HEK293 (cell line): ENCODE results near the gene ROBO1.

Experiments
- CTCF ChIA-PET: fragments of 350-600 bp; formaldehyde crosslinking; extraction: SDS; loops from one replicate; lab custom pipeline; 2021; ENCODE audit warnings: antibody characterized with exemption; lab: Yijun Ruan, JAX
- POLR2A ChIA-PET: fragments of 300-600 bp; formaldehyde crosslinking; extraction: SDS; loops from one replicate; lab custom pipeline; 2020; ENCODE audit warnings: antibody characterized with exemption, inconsistent platforms; lab: Yijun Ruan, JAX
- H3K27ac ChIP-seq: fragments of 200-500 bp; sonication (Bioruptor generic); 2 replicates; pipeline ENCODE4 v1.5.1; 2014; ENCODE audit warnings: low read depth, low read length, control low read depth, inconsistent platforms; ENCODE audit errors: extremely low read depth
- H3K36me3 ChIP-seq, 2 experiments: fragments of 200-500 bp in 1 of 2; sonication (Bioruptor generic) in 1 of 2; 1 replicate in 1 of 2; 2 replicates in 1 of 2; pipeline ENCODE4 v1.5.1; 2014 to 2017; ENCODE audit warnings: inconsistent platforms in 2 of 2, low read length in 2 of 2; ENCODE audit not compliant: control insufficient read depth in 2 of 2, insufficient read depth in 1 of 2
- H3K4me1 ChIP-seq: fragments of 200-500 bp; sonication (Bioruptor generic); 2 replicates; pipeline ENCODE4 v1.5.1; 2014; ENCODE audit warnings: mild to moderate bottlenecking, low read length, inconsistent platforms; ENCODE audit not compliant: control insufficient read depth, insufficient read depth
- H3K4me3 ChIP-seq: 2 replicates; pipeline ENCODE4 v1.5.1; 2011; ENCODE audit warnings: low read depth, mild to moderate bottlenecking, control low read depth, low read length, moderate library complexity
- H3K9me3 ChIP-seq: fragments of 200-500 bp; sonication (Bioruptor generic); 2 replicates; pipeline ENCODE4 v1.5.1; 2014; ENCODE audit warnings: low read depth, low read length, inconsistent platforms; ENCODE audit not compliant: control insufficient read depth, insufficient read depth
- BCL11A ChIP-seq: fragments of 450-650 bp; formaldehyde crosslinking; IDR thresholded peaks from 2 replicates; pipeline ENCODE4 v1.5.1; 2016; ENCODE audit warnings: low read depth, missing biosample characterization, missing genetic modification characterization
- BCL11B ChIP-seq: fragments of 450-650 bp; formaldehyde crosslinking; IDR thresholded peaks from 2 replicates; pipeline ENCODE4 v1.5.1; 2016; ENCODE audit warnings: low read depth, missing biosample characterization, missing genetic modification characterization
- GFI1B ChIP-seq: fragments of 450-650 bp; formaldehyde crosslinking; IDR thresholded peaks from 2 replicates; pipeline ENCODE4 v1.5.1; 2016; ENCODE audit warnings: missing biosample characterization, missing genetic modification characterization
- KLF16 ChIP-seq: fragments of 450-650 bp; formaldehyde crosslinking; IDR thresholded peaks from 2 replicates; pipeline ENCODE4 v1.5.1; 2017; ENCODE audit warnings: missing biosample characterization, missing genetic modification characterization
- PATZ1 ChIP-seq: fragments of 450-650 bp; formaldehyde crosslinking; IDR thresholded peaks from 2 replicates; pipeline ENCODE4 v1.5.1; 2016; ENCODE audit warnings: missing biosample characterization, missing genetic modification characterization
- SP3 ChIP-seq: fragments of 450-650 bp; formaldehyde crosslinking; IDR thresholded peaks from 2 replicates; pipeline ENCODE4 v1.5.1; 2016; ENCODE audit warnings: missing biosample characterization, missing genetic modification characterization
- TSHZ1 ChIP-seq: fragments of 450-650 bp; formaldehyde crosslinking; IDR thresholded peaks from 2 replicates; pipeline ENCODE4 v1.5.1; 2016; ENCODE audit warnings: missing biosample characterization, missing genetic modification characterization, borderline replicate concordance
- ZBTB17 ChIP-seq: fragments of 450-650 bp; formaldehyde crosslinking; IDR thresholded peaks from 2 replicates; pipeline ENCODE4 v1.5.1; 2016; ENCODE audit warnings: missing biosample characterization, missing genetic modification characterization
- ZFP37 ChIP-seq: fragments of 450-650 bp; formaldehyde crosslinking; IDR thresholded peaks from 2 replicates; pipeline ENCODE4 v1.5.1; 2016; ENCODE audit warnings: missing biosample characterization, missing genetic modification characterization
- ZFP41 ChIP-seq: fragments of 450-650 bp; formaldehyde crosslinking; IDR thresholded peaks from 2 replicates; pipeline ENCODE4 v1.5.1; 2016; ENCODE audit warnings: missing biosample characterization, missing genetic modification characterization, borderline replicate concordance
- ZNF10 ChIP-seq: fragments of 450-650 bp; formaldehyde crosslinking; IDR thresholded peaks from 2 replicates; pipeline ENCODE4 v1.5.1; 2017; ENCODE audit warnings: missing biosample characterization, missing genetic modification characterization
- ZNF16 ChIP-seq: fragments of 450-650 bp; formaldehyde crosslinking; IDR thresholded peaks from 2 replicates; pipeline ENCODE4 v1.5.1; 2016; ENCODE audit warnings: low read depth, missing biosample characterization, missing genetic modification characterization
- ZNF184 ChIP-seq: fragments of 450-650 bp; IDR thresholded peaks from 2 replicates; pipeline ENCODE4 v1.5.1; 2018; ENCODE audit warnings: missing biosample characterization, mild to moderate bottlenecking, missing genetic modification characterization
- ZNF266 ChIP-seq: fragments of 450-650 bp; formaldehyde crosslinking; IDR thresholded peaks from 2 replicates; pipeline ENCODE4 v1.5.1; 2016; ENCODE audit warnings: missing biosample characterization, missing genetic modification characterization, low read depth
- ZNF311 ChIP-seq: fragments of 450-650 bp; formaldehyde crosslinking; IDR thresholded peaks from 2 replicates; pipeline ENCODE4 v1.5.1; 2017; ENCODE audit warnings: missing biosample characterization, missing genetic modification characterization, borderline replicate concordance
- ZNF548 ChIP-seq: fragments of 450-650 bp; formaldehyde crosslinking; IDR thresholded peaks from 2 replicates; pipeline ENCODE4 v1.5.1; 2016; ENCODE audit warnings: missing biosample characterization, missing genetic modification characterization
- ZNF639 ChIP-seq: fragments of 450-650 bp; formaldehyde crosslinking; IDR thresholded peaks from 2 replicates; pipeline ENCODE4 v1.5.1; 2016; ENCODE audit warnings: missing biosample characterization, missing genetic modification characterization
- ZNF791 ChIP-seq: fragments of 450-650 bp; formaldehyde crosslinking; IDR thresholded peaks from 2 replicates; pipeline ENCODE4 v1.5.1; 2016; ENCODE audit warnings: missing biosample characterization, missing genetic modification characterization
- ZXDB ChIP-seq: fragments of 450-650 bp; formaldehyde crosslinking; IDR thresholded peaks from 2 replicates; pipeline ENCODE4 v1.5.1; 2016; ENCODE audit warnings: missing biosample characterization, missing genetic modification characterization

ROBO1 gene

GRCh38 chr3:78749056-78749455 lies 1018.7 kb downstream of the ROBO1 start:
- Histone ChIP-seq H3K4me3 (no peak overlapping the region), H3K9me3 (no peaks in the 10 kb centered on the region), H3K36me3 (peaks cover 0 to 3% of the 10 kb centered on the region in 2 experiments; a peak in 1 of 3 replicates), H3K27ac (no peak overlapping the region), H3K4me1 (no peaks in the 10 kb centered on the region)
- TF ChIP-seq ZFP41 (tag by site-specific recombination), result no peak
- no peak for TF ChIP-seq ZNF16
- no peak for TF ChIP-seq ZBTB17 (tag by site-specific recombination)
- no peak for TF ChIP-seq ZNF548
- no peak for TF ChIP-seq ZNF266 (tag by site-specific recombination)
- TF ChIP-seq ZXDB (tag by site-specific recombination), result no peak
- ChIA-PET CTCF (interaction anchor here (0.6 kb wide), 1 partner anchor 239 kb away, joined by 3 read pairs; no protein-coding TSS in a partner anchor), POLR2A (no interaction called here)

GRCh38 chr3:78745847-78746246 lies 1022.0 kb downstream of the ROBO1 start:
- Histone ChIP-seq H3K4me3 (no peak overlapping the region), H3K9me3 (no peaks in the 10 kb centered on the region), H3K4me1 (no peaks in the 10 kb centered on the region), H3K36me3 (peaks cover 0 to 3% of the 10 kb centered on the region in 2 experiments; a peak in 1 of 3 replicates), H3K27ac (no peak overlapping the region)
- ChIA-PET POLR2A (no interaction called here), CTCF (no interaction called here)
- no peak for TF ChIP-seq SP3 (tag by site-specific recombination)
- no peak for TF ChIP-seq BCL11B (tag by site-specific recombination)
- no peak for TF ChIP-seq ZNF639 (tag by site-specific recombination)
- no peak for TF ChIP-seq ZNF10 (tag by site-specific recombination)
- TF ChIP-seq ZFP37 (tag by site-specific recombination), result no peak
- TF ChIP-seq GFI1B (tag by site-specific recombination), result no peak
- no peak for TF ChIP-seq ZNF311 (tag by site-specific recombination)
- TF ChIP-seq KLF16 (tag by site-specific recombination), result no peak
- TF ChIP-seq ZNF184, result no peak

- H3K4me1 ChIP-seq, result no peaks in the 10 kb centered on the region
- POLR2A ChIA-PET, result no interaction called here
- no peak for TF ChIP-seq BCL11A (tag by site-specific recombination)
- TF ChIP-seq TSHZ1 (tag by site-specific recombination), result no peak
- no peak for TF ChIP-seq PATZ1 (tag by site-specific recombination)
- no peak for TF ChIP-seq ZNF791 (tag by site-specific recombination)
- TF ChIP-seq, all 188 proteins: peak for 0
- H3K27ac ChIP-seq, result no peak overlapping the region
- peaks cover 0 to 3% of the 10 kb centered on the region in 2 experiments; a peak in 1 of 3 replicates for H3K36me3 ChIP-seq
- no peaks in the 10 kb centered on the region for H3K9me3 ChIP-seq
- CTCF ChIA-PET, result no interaction called here
- H3K4me3 ChIP-seq, result no peak overlapping the region
These were observed 1025.3 kb downstream of the ROBO1 start for GRCh38 chr3:78742491-78742890.
